Loucy (cell line): ENCODE results near the gene PDE4D.

Source experiments
- H2AFZ ChIP-seq: fragments of 200-600 bp; sonication (generic); 2 replicates; pipeline ENCODE4 v1.6.0; 2016; ENCODE audit warnings: antibody characterized with exemption, mild to moderate bottlenecking, low read length, moderate library complexity
- H3F3A ChIP-seq: fragments of 200-600 bp; 2 replicates; pipeline ENCODE4 v1.6.0; 2016; ENCODE audit warnings: antibody characterized with exemption, low read depth, mild to moderate bottlenecking
- H3K27me3 ChIP-seq: fragments of 200-600 bp; sonication (generic); 2 replicates; pipeline ENCODE4 v1.6.1; 2014; ENCODE audit warnings: low read length, mild to moderate bottlenecking; ENCODE audit not compliant: insufficient read depth, poor library complexity, severe bottlenecking
- H3K36me3 ChIP-seq: fragments of 200-600 bp; sonication (generic); 2 replicates; pipeline ENCODE4 v1.6.1; 2016; ENCODE audit warnings: low read length; ENCODE audit not compliant: insufficient read depth
- H3K4me1 ChIP-seq: fragments of 200-600 bp; sonication (generic); 2 replicates; pipeline ENCODE4 v1.5.1; 2014; ENCODE audit warnings: low read length, mild to moderate bottlenecking; ENCODE audit not compliant: insufficient read depth, poor library complexity, severe bottlenecking
- H3K4me2 ChIP-seq: fragments of 200-600 bp; sonication (generic); 2 replicates; pipeline ENCODE4 v1.6.0; 2014; ENCODE audit warnings: antibody characterized with exemption, low read length, low read depth, mild to moderate bottlenecking; ENCODE audit not compliant: poor library complexity, severe bottlenecking
- H3K4me3 ChIP-seq: fragments of 200-600 bp; sonication (generic); 2 replicates; pipeline ENCODE4 v1.5.1; 2014; ENCODE audit warnings: low read length, mild to moderate bottlenecking, mixed read lengths; ENCODE audit not compliant: poor library complexity, severe bottlenecking
- H3K79me2 ChIP-seq: fragments of 200-600 bp; sonication (generic); 2 replicates; pipeline ENCODE4 v1.6.1; 2014; ENCODE audit warnings: low read length; ENCODE audit not compliant: insufficient read depth
- H3K9ac ChIP-seq: fragments of 200-600 bp; sonication (generic); 2 replicates; pipeline ENCODE4 v1.6.0; 2014; ENCODE audit warnings: mild to moderate bottlenecking, low read depth, low read length, moderate library complexity; ENCODE audit not compliant: poor library complexity, severe bottlenecking
- H3K9me2 ChIP-seq: fragments of 200-600 bp; sonication (generic); replicated peaks from 2 replicates; pipeline ENCODE4 v1.6.1; 2016; ENCODE audit warnings: low read depth, low read length, mixed read lengths
- H3K9me3 ChIP-seq: fragments of 200-600 bp; sonication (generic); 2 replicates; pipeline ENCODE4 v1.6.1; 2014; ENCODE audit warnings: mild to moderate bottlenecking, antibody characterized with exemption, low read length, low read depth; ENCODE audit not compliant: insufficient read depth
- H4K20me1 ChIP-seq: fragments of 200-600 bp; sonication (generic); 2 replicates; pipeline ENCODE4 v1.6.0; 2014; ENCODE audit warnings: antibody characterized with exemption, low read length, mild to moderate bottlenecking; ENCODE audit not compliant: insufficient read depth, poor library complexity, severe bottlenecking
- EZH2phosphoT487 ChIP-seq: fragments of 200-600 bp; IDR thresholded peaks from 2 replicates; pipeline ENCODE4 v1.6.1; 2018; ENCODE audit warnings: antibody characterized with exemption, mild to moderate bottlenecking, moderate library complexity, borderline replicate concordance
- TF ChIP-seq, protein P1 (sequence below): fragments of 200-600 bp; sonication (generic); conservative IDR thresholded peaks from 2 replicates; pipeline ENCODE4 v1.5.1; 2014; ENCODE audit warnings: mild to moderate bottlenecking, antibody characterized with exemption, low read length

The PDE4D gene

DNA sequence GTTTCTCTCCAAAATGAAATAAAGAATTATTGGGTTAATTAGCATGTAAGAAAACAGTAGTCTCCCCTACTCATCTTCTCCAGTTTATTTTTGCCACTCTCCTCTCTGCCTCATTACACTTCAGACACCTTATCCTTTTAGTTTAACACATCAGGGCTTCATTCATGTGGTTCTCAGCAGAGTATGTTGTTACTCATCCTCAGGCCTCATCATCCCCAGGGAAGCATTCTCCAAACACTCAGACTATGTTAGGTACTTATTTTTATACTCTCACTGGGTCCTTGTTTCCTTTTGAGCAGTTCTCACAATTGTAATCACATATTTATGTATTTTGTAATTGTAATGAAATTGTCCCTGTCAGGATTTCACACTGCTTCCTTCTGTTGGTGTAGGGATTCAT, 470.5 kb downstream of the PDE4D start:
- Histone ChIP-seq H3K9me2 (no peaks in the 10 kb centered on the region), H3K9ac (no peak overlapping the region), H3K4me1 (no peaks in the 10 kb centered on the region), H3K4me2 (no peak overlapping the region), H3K4me3 (no peak overlapping the region), H3K27me3 (no peaks in the 10 kb centered on the region), H3K36me3 (no peaks in the 10 kb centered on the region), H3K79me2 (no peaks in the 10 kb centered on the region), H2AFZ (no peak overlapping the region), H3K9me3 (no peaks in the 10 kb centered on the region), H3F3A (no peaks in the 10 kb centered on the region), H4K20me1 (no peaks in the 10 kb centered on the region)
- TF ChIP-seq EZH2phosphoT487: no peak
- TF ChIP-seq, protein P1, sequence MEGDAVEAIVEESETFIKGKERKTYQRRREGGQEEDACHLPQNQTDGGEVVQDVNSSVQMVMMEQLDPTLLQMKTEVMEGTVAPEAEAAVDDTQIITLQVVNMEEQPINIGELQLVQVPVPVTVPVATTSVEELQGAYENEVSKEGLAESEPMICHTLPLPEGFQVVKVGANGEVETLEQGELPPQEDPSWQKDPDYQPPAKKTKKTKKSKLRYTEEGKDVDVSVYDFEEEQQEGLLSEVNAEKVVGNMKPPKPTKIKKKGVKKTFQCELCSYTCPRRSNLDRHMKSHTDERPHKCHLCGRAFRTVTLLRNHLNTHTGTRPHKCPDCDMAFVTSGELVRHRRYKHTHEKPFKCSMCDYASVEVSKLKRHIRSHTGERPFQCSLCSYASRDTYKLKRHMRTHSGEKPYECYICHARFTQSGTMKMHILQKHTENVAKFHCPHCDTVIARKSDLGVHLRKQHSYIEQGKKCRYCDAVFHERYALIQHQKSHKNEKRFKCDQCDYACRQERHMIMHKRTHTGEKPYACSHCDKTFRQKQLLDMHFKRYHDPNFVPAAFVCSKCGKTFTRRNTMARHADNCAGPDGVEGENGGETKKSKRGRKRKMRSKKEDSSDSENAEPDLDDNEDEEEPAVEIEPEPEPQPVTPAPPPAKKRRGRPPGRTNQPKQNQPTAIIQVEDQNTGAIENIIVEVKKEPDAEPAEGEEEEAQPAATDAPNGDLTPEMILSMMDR: no peak

DNA sequence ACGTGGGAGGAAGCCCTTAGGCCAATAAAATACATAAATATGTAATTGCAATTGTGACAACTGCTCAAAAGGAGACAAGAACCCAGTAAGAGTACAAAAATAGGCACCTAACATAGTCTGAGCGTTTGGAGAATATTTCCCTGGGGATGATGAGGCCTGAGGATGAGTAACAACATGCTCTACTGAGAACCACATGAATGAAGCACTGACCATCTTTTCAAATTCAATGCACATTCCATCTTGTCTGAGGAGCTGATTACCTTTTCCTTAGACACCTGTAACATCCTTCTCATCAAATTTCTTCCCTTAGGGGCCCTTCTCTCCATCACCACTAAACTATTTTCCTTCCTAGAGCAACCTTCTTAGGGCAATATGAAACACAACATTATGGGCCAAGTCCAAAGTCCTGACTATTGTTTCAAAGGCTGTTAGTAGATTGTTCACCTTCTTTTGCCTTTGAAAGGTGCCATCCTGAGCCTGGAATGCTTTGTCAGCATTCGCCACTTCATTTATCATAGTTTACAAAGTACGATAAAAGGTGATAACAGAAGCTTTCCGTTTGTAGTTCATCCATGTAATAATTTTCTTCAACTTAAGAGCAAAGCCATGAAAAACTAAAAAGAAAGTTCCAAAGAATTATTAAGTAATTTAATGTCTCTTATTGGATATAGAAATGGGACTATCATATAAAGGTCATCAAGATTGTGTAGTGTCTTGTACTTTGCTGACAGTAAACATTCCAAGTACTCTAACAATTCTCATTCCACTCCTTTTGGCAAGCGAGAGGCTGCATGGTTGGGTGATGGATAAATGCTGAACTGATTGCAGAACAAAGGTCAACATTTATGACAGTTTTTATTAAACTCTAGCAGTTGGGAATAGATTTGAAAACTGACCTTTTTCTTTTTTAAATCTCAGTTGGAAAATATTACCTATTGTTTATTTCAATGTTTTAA, 471.3 kb downstream of the PDE4D start:
- no peaks in the 10 kb centered on the region for H3F3A ChIP-seq
- no peaks in the 10 kb centered on the region for H3K79me2 ChIP-seq
- H3K4me3 ChIP-seq: no peak overlapping the region
- no peaks in the 10 kb centered on the region for H3K27me3 ChIP-seq
- TF ChIP-seq, protein P1: no peak
- TF ChIP-seq EZH2phosphoT487: no peak
- H3K36me3 ChIP-seq: no peaks in the 10 kb centered on the region
- no peaks in the 10 kb centered on the region for H4K20me1 ChIP-seq
- H3K9ac ChIP-seq: no peak overlapping the region
- no peak overlapping the region for H2AFZ ChIP-seq
- no peak overlapping the region for H3K4me2 ChIP-seq
- no peaks in the 10 kb centered on the region for H3K9me2 ChIP-seq
- no peaks in the 10 kb centered on the region for H3K9me3 ChIP-seq
- H3K4me1 ChIP-seq: no peaks in the 10 kb centered on the region

DNA sequence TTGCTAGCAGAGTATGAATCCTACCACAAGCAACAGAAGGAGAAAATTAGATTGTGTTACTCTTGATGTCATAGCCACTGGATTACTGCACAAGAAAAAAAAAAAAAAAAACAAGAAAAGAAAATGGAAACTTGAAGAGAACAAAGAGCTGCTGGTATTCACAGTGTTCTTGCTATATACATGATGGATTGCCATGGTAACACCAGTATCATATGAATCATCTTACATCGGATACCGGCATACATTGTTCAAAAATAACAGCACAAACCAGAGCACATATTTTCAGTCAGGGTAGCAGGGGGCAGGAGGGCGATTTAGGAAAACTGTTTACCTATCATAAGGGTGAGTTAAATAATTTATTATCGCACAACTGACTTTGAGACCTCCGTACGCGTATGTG, 472.9 kb downstream of the PDE4D start:
- Histone ChIP-seq H3F3A (no peaks in the 10 kb centered on the region), H3K79me2 (no peaks in the 10 kb centered on the region), H3K27me3 (no peaks in the 10 kb centered on the region), H4K20me1 (no peaks in the 10 kb centered on the region), H3K36me3 (no peaks in the 10 kb centered on the region), H3K9me3 (no peaks in the 10 kb centered on the region), H3K4me1 (no peaks in the 10 kb centered on the region), H3K4me3 (no peak overlapping the region), H3K9ac (no peak overlapping the region), H2AFZ (no peak overlapping the region), H3K4me2 (no peak overlapping the region), H3K9me2 (no peaks in the 10 kb centered on the region)
- no peak for TF ChIP-seq EZH2phosphoT487
- TF ChIP-seq, protein P1: no peak
